Activated naive CD8-positive, alpha-beta T cell treated with anti-CD3 and anti-CD28 coated beads, Interleukin-2, amount 50 U/mL, for 16 hours (primary cell): ENCODE results near the gene STRN4.

Experiments
- DNase-seq: peaks from one replicate; pipeline ENCODE4 v3.0.0-alpha.2; 2020; ENCODE audit warnings: low read depth, low spot score

The STRN4 gene

GRCh38 chr19:46742926-46743480 is 3.2 kb downstream of the STRN4 start:
- DNase-seq, result no peak

DNA sequence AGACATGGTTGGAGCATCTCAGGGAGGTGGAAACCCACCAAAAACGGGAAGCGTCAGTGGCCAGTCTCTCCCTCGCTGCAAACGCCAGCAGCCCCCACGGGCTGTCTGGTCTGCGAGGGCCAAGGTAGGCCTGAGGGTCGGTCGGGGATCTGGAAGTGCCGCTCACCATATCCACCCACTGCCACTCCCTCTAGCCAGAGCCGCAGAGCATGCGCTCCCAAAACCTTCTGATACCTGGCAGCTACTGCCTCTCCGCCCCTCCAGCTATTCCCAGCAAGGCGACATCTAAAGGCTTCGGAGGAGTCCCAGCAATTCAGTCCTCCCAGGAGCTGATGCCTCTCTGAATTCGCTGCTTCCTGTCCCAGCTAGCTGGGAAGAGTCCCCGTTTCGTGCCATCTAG is 4.8 kb downstream of the STRN4 start:
- DNase-seq, result no peak

GRCh38 chr19:46739290-46739771 is 6.9 kb downstream of the STRN4 start:
- DNase-seq, result no peak

- DNase-seq, result no peak
These were observed 8.5 kb downstream of the STRN4 start for GRCh38 chr19:46737761-46738171.

DNA sequence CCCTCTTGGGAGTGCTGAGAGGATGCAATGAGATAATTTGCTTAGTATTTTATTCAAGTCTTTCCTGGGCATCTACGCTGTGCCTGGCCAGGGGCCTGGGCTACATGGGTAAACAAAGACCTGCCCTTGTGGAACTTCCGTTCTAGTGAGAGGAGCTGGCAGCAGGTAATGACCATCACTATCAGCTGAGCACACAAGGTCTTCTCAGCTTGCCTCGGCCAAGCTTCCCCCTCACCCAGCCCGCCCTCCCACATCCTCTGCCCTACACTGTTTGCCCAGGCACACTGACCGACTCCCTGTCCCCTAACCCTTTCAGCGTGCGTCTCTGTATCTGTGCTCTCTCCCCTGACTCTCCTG is 9.0 kb downstream of the STRN4 start:
- DNase-seq, result no peak

DNA sequence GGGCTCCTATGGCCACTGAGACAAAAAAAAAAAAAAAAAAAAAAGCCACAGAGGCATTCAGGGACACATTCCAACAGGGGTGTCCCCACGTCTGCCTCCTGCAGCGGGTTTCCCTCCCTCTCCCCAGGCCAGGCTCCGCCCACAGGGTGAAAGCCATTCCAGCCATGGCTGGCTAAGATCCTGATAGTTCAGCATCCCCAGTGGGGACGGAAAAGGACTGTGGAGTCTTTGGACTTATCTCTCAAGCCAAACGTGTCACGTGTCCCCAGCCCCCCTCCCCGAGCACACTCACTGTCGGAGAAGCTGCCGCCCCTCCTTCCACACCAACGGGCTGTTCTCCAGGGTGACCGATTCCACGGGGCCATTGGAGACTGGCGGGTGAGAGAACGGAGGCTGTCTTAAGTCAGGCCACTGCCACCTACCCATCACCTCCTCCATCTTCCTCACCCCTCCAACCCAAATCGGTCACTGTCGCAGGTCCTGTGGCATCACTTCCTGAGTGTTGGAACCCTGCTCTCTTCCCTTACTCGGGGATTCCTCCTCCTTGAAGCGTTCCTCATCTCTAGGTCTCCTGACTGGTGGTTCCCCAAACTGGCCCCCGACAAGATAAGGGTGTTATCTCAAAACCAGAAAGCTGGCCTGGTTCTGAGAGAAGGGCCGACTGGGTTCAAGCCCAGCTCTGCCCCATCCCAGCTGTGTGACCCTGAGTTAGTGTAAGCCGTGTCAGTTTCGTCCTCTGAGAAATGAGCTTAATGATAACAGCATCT is 9.5 kb downstream of the STRN4 start:
- no peak for DNase-seq

- no peak for DNase-seq
These were observed 12.5 kb downstream of the STRN4 start for GRCh38 chr19:46733690-46734292.

DNA sequence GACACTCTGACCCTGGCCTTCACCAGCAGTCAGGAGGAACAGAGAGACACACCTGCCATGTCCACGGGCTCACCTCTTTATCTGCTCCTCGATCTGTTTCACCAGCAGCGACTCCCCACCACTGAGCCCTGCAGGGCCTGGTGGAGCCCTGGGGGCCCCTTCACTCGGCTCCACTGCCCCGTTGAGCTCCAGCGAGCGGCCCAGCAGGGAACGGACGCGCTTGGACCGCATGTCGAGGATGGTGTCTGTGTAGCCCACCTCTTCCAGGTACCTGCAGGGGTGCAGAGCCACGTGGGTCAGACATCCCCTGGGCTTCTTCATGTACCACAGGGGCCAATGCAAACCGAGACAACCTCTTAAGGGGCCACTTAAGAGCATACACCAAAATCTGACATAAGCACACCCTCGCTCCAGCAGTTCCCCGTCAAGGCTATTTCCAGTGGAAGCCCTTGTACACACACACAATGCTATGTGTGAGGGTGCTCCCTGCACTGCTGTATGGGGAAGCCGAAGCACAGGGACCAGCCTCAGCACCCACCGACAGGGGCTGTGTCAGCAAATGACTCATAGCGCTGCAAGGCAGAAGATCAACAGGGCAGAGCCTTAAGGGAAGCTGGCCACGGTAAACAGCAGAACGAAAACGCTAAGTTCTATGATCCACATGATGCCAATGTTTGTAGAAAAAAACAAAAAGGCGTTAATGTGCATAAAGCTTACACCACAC is 13.1 kb downstream of the STRN4 start:
- DNase-seq, result no peak

GRCh38 chr19:46732172-46732938 is 13.9 kb downstream of the STRN4 start:
- DNase-seq, result no peak

DNA sequence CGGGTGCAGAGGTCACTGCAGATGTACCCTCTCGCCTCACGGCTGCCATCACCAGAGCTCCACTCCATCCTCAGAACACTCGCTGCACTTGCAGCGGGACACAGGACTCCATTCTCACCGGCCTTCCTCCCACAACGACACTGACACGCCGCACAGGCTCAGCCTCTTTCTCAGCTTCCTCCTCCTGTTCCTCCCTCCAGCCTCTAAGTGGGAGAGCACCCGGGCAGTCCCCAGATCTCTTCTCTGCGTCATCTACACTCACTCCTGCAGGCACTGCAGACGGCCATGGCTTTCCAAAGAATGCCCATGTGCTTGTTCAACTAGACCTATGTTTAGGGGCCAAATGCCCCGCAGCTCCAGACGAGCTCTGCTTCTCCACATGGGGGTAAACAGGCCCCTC is 14.7 kb downstream of the STRN4 start:
- DNase-seq, result no peak

DNA sequence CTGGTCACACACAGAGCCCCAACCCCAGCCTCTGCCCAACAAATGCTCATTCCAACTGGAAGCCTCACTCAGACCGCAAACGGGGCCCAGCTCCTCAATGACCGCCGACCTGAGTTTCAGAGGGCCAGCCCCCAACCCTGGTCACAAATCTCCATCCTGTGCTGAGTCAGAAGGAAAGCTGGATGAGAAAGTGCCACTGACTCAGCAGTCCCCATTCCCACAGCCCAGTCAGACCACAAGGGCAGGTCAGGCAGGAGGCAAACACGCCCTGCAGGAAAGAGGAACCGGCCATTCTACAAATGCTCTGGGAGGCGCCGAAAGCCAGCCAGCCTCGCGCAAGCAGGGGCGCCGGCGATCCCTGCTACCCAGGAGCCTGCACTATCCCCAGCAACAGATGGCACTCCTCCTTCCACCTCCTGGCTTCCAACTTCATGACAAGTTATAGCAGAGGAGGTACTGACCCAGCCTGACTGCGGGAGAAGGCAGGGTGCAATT is 15.2 kb downstream of the STRN4 start:
- no peak for DNase-seq

- no peak for DNase-seq
These were observed 15.7 kb downstream of the STRN4 start for GRCh38 chr19:46730595-46730994.

- DNase-seq, result no peak
These were observed 16.1 kb downstream of the STRN4 start for GRCh38 chr19:46730187-46730586.

- no peak for DNase-seq
These were observed 16.6 kb downstream of the STRN4 start for GRCh38 chr19:46729696-46730095.

GRCh38 chr19:46728693-46729339 is 17.4 kb downstream of the STRN4 start:
- peak; percentile 59 for DNase-seq

- no peak for DNase-seq
These were observed 18.0 kb downstream of the STRN4 start for GRCh38 chr19:46728208-46728607.

DNA sequence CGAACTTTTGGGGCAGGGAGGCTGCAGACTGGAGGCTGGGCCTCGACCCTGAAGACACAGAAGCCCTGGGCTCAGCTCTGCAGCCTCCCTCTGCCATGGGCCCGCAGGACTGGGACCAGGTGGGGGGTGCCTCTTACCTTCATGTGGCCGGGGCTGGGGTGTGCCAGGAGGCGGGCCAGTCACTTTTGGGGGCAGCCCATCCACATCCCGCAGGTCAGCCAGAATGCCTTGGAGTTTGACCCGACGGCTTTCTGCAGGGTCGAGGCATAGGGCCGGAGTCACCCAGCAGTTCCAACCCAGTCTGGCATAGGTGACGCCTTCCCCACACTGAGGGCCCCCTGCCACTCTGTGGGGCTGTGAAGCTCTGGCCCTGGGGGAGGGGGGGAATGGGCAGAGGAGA is 18.5 kb downstream of the STRN4 start:
- no peak for DNase-seq

- DNase-seq, result no peak
These were observed 19.2 kb downstream of the STRN4 start for GRCh38 chr19:46726971-46727501.

GRCh38 chr19:46726551-46726950 is 19.7 kb downstream of the STRN4 start:
- no peak for DNase-seq

GRCh38 chr19:46725859-46726393 is 20.3 kb downstream of the STRN4 start:
- no peak for DNase-seq
